Suprapubic skin (tissue), 3 donors: ENCODE results near the gene SETDB2.

Experiments used
- CTCF ChIP-seq, 2 donors: fragments of 200-600 bp in 1 of 2; fragments of 450-650 bp in 1 of 2; sonication (generic) in 1 of 2; IDR thresholded peaks; one replicate each; pipeline ENCODE4 v1.5.1; 2016 to 2019; ENCODE audit warnings: antibody characterized with exemption in 2 of 2, mild to moderate bottlenecking in 1 of 2, moderate library complexity in 1 of 2
- EP300 ChIP-seq: sonication (generic); formaldehyde crosslinking; IDR thresholded peaks from one replicate; pipeline ENCODE4 v1.6.1; 2017; ENCODE audit warnings: antibody characterized with exemption
- POLR2A ChIP-seq, 2 donors: fragments of 450-650 bp; IDR thresholded peaks; one replicate each; pipeline ENCODE4 v1.6.1; 2017; ENCODE audit warnings: antibody characterized with exemption in 2 of 2, mild to moderate bottlenecking in 2 of 2, moderate library complexity in 2 of 2

DNA sequence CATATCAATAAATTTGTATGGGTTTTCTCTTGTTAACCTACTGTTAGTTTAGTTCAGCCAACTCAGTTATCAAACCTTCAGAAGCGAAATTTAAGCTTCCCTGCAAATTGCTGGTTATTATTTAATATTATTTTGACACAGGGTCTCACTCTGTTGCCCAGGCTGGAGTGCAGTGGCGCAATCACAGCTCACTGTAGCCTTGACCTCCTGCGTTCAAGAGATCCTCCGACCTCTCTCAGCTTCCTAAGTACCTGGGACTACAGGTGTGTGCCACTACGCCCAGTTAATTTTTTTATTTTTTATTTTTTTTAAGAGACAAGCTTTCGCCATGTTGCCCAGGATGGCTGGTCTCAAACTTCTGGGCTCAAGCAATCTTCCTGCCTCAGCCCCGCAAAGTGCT lies 6.4 kb upstream of the SETDB2 start:
- TF ChIP-seq CTCF (IDR thresholded peaks at IDR 0.05) (no peak), POLR2A (IDR thresholded peaks at IDR 0.05) (no peak), EP300 (no peak)
